Activated naive CD8-positive, alpha-beta T cell treated with anti-CD3 and anti-CD28 coated beads, Interleukin-2, amount 10 ng/mL, durations not matched to agents 7 days and 5 days (primary cell): ENCODE measurements around the gene PDE4B. TPM values are rescaled to one million over a fixed set of nuclear protein-coding genes. Genes with fewer than 3 reads are reported as not detected.
"Not testable (repeated sequence)": the region's sequence is repeated elsewhere in the genome, so short reads cannot be mapped to it uniquely, and the experiment has no call there.

Experiments
- ATAC-seq: fragments of 150-1000 bp; cut with Tn5 transposase; one replicate; pipeline ENCODE4 v1.10.0; 2021; ENCODE audit warnings: low read depth, moderate library complexity
- POLR2A ChIA-PET: fragments of 350-600 bp; sonication (Branson Sonifier 250); formaldehyde crosslinking; loops from one replicate; lab custom pipeline; 2021; ENCODE audit warnings: antibody characterized with exemption; lab: Charles Lee
- DNase-seq: peaks from one replicate; pipeline ENCODE4 v3.0.0; 2021
- H3K27ac Mint-ChIP-seq: one replicate; pipeline ENCODE4 v1.8.0; 2022; ENCODE audit warnings: mild to moderate bottlenecking, mixed read lengths
- H3K27me3 Mint-ChIP-seq: one replicate; pipeline ENCODE4 v1.8.0; 2022; ENCODE audit warnings: mild to moderate bottlenecking, moderate library complexity, mixed read lengths
- H3K36me3 Mint-ChIP-seq: one replicate; pipeline ENCODE4 v1.8.0; 2021; ENCODE audit warnings: mild to moderate bottlenecking, mixed read lengths
- H3K4me1 Mint-ChIP-seq: one replicate; pipeline ENCODE4 v1.8.0; 2021; ENCODE audit warnings: mixed read lengths
- H3K4me3 Mint-ChIP-seq: one replicate; pipeline ENCODE4 v1.8.0; 2022; ENCODE audit warnings: mild to moderate bottlenecking, moderate library complexity, mixed read lengths
- H3K9me3 Mint-ChIP-seq: one replicate; pipeline ENCODE4 v1.8.0; 2021; ENCODE audit warnings: mixed read lengths
- total RNA-seq, 2 experiments: library from RNA; stranded (reverse); gene quantifications; one replicate each; pipeline ENCODE4 v1.2.3, GENCODE V29; 2021

Gene PDE4B
- total RNA-seq, 2 experiments from 2014 or later: 36.1 to 40.0 TPM

DNA sequence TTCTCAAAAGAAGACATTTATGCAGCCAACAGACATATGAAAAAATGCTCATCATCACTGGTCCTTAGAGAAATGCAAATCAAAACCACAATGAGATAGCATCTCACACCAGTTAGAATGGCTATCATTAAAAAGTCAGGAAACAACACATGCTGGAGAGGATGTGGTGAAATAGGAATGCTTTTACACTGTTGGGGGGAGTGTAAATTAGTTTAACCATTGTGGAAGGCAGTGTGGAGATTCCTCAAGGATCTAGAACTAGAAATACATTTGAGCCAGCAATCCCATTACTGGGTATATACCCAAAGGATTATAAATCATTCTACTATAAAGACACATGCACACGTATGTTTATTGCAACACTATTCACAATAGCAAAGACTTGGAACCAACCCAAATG lies 618.8 kb downstream of the PDE4B start:
- ATAC-seq, H3K27me3 Mint-ChIP-seq, H3K27ac Mint-ChIP-seq, POLR2A ChIA-PET, DNase-seq: not testable (repeated sequence)
- H3K4me1 Mint-ChIP-seq: peaks cover 23% of the 10 kb centered on the region
- H3K9me3 Mint-ChIP-seq: peaks cover 31% of the 10 kb centered on the region
- H3K36me3 Mint-ChIP-seq: peaks cover 35% of the 10 kb centered on the region
- peak overlapping the region; percentile 14 for H3K4me3 Mint-ChIP-seq

DNA sequence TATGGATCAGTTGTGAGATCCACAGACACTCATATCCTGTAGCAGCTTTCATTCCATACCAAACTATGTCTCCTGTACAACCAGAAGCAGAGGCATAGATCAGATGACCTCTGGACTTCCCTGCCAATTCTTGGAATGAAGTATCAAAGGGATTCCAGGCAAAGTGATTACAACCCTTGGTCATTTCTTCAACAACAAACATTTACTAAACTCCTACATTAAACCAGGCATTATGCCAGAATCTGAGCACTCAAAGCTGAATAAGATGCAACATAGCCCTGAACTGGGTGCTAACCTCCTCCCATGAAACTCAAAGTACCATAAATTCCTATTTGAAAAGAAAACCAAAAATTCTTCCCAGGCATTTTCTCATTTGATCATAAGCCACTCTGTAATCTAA lies 620.0 kb downstream of the PDE4B start:
- Mint-ChIP-seq H3K27ac (no peak overlapping the region), H3K4me1 (peaks cover 23% of the 10 kb centered on the region), H3K36me3 (peaks cover 35% of the 10 kb centered on the region), H3K27me3 (no peaks in the 10 kb centered on the region), H3K4me3 (no peak overlapping the region), H3K9me3 (peaks cover 33% of the 10 kb centered on the region)
- no peak for ATAC-seq
- POLR2A ChIA-PET: interaction anchor here (0.5 kb wide), 1 partner anchor 144 kb away, joined by 4 read pairs; no protein-coding TSS in a partner anchor
- no peak for DNase-seq

DNA sequence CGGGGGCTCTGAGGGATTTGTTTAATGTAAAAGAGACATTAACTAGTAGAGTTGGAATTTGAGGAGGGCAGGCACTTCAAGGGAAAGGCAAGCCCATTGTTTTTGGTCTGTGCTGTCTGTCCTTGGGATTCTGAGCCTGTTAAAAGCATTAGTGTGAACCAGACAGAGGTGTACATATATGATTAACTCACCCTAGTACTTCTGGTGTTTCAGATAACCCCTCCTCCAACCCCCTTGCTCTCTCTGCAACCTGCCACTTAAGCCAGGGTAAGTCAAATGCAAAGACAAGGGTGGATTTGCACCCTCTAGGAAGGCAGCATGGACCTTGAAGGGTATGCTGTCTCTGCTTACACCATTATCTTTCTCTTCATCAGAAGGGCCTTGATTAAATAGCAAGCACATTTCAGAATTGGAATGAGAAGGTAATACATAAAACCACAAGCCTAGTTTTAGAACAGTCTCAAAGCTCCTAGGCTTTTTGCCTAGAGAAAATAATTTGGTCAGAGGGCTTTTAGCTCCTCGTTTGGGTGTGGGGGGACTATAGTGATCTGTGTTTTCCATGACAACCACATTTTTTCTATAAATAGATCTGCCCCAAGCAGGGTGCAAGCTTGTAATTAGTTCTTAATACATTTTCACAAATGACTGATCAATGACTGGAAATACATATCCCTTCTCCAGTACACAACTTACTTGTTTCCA lies 620.6 kb downstream of the PDE4B start:
- Mint-ChIP-seq H3K27me3 (no peaks in the 10 kb centered on the region), H3K4me1 (peaks cover 23% of the 10 kb centered on the region), H3K27ac (no peak overlapping the region), H3K36me3 (peaks cover 36% of the 10 kb centered on the region), H3K9me3 (peaks cover 38% of the 10 kb centered on the region), H3K4me3 (no peak overlapping the region)
- POLR2A ChIA-PET: interaction anchor here (0.5 kb wide), 1 partner anchor 145 kb away, joined by 4 read pairs; no protein-coding TSS in a partner anchor
- ATAC-seq: no peak
- DNase-seq: no peak

DNA sequence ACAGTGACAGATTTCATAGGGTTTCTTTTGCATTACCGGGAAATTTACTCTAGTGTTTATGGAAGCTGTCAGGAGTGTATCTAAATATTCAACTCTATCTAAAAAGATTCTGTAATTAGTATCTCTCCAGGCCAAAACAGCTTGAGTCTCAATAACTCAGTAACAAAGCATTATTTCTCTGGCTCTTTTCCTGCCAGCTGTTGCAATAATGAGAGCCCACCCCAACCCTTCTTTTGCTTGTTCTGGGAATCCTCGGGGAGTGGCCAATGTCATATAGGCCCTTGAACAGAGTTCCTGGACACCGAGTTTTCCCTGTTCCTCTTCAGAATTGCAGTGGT lies 621.1 kb downstream of the PDE4B start:
- peaks cover 23% of the 10 kb centered on the region for H3K4me1 Mint-ChIP-seq
- DNase-seq (no peak), ATAC-seq (no peak)
- POLR2A ChIA-PET: no interaction called here
- H3K27ac Mint-ChIP-seq: no peak overlapping the region
- H3K36me3 Mint-ChIP-seq: peaks cover 35% of the 10 kb centered on the region
- peaks cover 37% of the 10 kb centered on the region for H3K9me3 Mint-ChIP-seq
- no peak overlapping the region for H3K4me3 Mint-ChIP-seq
- no peaks in the 10 kb centered on the region for H3K27me3 Mint-ChIP-seq

DNA sequence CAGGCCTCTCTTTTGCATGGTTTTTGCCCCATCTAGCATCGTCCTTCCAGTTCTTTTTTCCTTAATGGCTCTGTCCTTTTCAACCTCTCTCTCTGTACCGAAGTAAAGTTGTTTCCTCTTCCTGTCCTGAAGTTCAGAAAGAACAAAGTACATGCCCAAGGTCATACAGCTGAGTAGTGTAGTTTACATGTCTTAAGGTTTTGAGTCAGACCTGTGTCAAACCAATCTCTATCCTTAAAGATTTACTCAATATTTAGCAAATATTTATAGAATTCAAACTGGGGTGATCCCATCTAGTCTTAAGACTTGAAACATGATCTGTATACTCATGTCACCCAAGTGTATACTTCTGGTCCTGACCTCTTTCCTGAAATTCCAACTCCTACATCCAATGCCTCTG lies 622.6 kb downstream of the PDE4B start:
- Mint-ChIP-seq H3K4me1 (peaks cover 23% of the 10 kb centered on the region), H3K4me3 (no peak overlapping the region), H3K27me3 (no peaks in the 10 kb centered on the region), H3K36me3 (peaks cover 34% of the 10 kb centered on the region), H3K27ac (no peak overlapping the region), H3K9me3 (peaks cover 30% of the 10 kb centered on the region)
- DNase-seq: no peak
- POLR2A ChIA-PET: no interaction called here
- no peak for ATAC-seq

DNA sequence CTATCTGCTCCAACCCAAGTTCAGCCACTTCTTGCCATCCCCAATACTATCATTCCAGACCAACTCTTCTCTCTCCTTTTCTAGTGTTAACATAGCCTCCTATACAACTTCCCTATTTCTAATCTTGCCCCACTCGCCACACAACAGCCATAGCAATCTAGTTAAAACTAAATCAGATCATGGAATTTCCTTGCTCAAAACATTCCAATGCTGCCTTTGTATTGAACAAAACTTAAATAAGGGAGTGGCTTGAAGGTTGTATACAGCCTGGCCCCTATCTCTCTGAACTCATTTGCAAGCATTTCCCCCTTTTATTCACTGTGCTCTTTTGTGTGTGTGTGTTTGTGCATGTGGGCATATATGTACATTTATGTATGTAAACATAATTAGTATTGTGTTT lies 623.2 kb downstream of the PDE4B start:
- Mint-ChIP-seq H3K9me3 (peaks cover 29% of the 10 kb centered on the region), H3K27me3 (no peaks in the 10 kb centered on the region), H3K27ac (no peak overlapping the region), H3K36me3 (peaks cover 33% of the 10 kb centered on the region), H3K4me3 (no peak overlapping the region), H3K4me1 (peaks cover 20% of the 10 kb centered on the region)
- ATAC-seq (no peak), DNase-seq (no peak)
- POLR2A ChIA-PET: no interaction called here

DNA sequence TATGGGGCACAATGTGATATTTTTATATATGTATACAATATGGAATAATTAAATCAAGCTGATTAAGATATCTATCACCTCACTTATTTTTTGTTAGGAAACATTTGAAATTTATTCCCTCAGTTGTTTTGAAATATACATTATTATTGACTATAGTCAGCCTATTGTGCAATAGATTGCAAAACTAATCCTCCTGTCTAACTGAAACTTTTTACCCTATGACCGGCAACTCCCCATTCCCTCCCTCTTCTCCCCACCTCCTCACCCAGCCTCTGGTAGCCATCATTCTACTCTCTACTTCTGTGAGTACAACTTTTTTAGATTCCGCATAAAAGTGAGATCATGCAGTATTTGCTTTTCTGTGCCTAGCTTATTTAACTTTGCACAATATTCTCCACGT lies 623.6 kb downstream of the PDE4B start:
- H3K36me3 Mint-ChIP-seq: peaks cover 31% of the 10 kb centered on the region
- POLR2A ChIA-PET: no interaction called here
- H3K4me1 Mint-ChIP-seq: peaks cover 16% of the 10 kb centered on the region
- H3K27ac Mint-ChIP-seq: no peak overlapping the region
- ATAC-seq (no peak), DNase-seq (no peak)
- H3K4me3 Mint-ChIP-seq: no peak overlapping the region
- peaks cover 29% of the 10 kb centered on the region for H3K9me3 Mint-ChIP-seq
- H3K27me3 Mint-ChIP-seq: no peaks in the 10 kb centered on the region

DNA sequence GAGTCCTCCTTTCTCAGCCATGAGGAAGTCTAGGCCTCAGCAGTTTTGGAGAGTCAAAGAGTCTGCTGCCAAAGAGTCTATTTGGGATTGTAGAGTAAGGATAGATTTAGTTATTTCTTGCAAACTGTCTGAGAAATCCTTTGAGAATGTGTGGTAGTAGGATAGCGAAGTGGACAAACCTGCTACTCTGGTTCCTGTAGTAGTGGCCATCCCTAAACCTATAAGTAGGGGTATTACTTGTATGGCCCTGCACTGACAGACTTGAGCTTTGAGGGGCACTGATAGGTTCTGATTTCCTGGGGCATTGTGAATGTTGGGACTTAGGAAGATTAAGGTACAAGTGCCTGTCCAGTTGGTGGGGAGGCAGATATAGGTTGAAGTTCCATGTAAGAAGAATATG lies 625.3 kb downstream of the PDE4B start:
- POLR2A ChIA-PET: no interaction called here
- Mint-ChIP-seq H3K36me3 (peaks cover 24% of the 10 kb centered on the region), H3K9me3 (peaks cover 26% of the 10 kb centered on the region), H3K4me3 (no peak overlapping the region), H3K27me3 (no peaks in the 10 kb centered on the region), H3K4me1 (peaks cover 5% of the 10 kb centered on the region), H3K27ac (no peak overlapping the region)
- ATAC-seq (no peak), DNase-seq (no peak)

DNA sequence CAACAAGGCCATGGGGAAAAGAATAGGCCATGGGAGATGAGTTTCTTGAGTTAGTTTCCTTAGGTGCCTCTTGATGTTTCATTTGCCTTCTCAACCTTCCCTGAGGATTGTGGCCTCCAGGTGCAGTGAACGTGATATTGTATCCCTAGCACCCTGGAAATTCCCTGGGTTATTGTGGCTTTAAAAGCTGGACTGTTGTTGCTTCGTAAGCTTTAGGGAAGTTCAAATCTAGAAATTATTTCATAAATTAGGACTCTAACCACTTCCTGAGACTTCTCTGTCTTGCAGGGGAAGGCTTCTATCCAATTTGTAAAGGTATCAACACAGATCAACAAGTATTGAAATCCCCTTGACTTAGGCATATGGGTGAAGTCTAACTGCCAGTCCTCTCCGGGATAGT lies 627.5 kb downstream of the PDE4B start:
- Mint-ChIP-seq H3K36me3 (peaks cover 24% of the 10 kb centered on the region), H3K9me3 (peaks cover 26% of the 10 kb centered on the region)
- POLR2A ChIA-PET, H3K27me3 Mint-ChIP-seq, H3K4me3 Mint-ChIP-seq, DNase-seq, H3K27ac Mint-ChIP-seq, H3K4me1 Mint-ChIP-seq, ATAC-seq: not testable (repeated sequence)

DNA sequence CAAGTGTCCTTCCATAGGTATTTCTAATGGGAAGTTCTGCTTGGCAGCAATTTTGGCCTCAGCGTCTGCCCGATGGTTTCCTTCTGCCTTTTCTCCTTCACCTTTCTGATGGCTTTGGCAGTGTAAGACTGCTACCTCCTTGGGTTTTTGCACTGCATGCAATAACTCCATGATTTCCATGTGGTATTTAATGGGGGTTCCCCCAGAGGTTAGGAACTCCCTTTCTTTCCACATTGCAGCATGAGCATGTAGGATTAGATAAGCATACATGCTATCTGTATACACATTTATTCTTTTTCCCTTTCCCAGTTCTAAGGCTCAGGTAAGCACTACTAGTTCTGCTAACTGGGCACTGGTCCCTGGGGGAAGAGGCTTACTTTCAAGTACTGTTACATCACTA lies 628.2 kb downstream of the PDE4B start:
- H3K4me1 Mint-ChIP-seq, H3K27me3 Mint-ChIP-seq, H3K4me3 Mint-ChIP-seq, POLR2A ChIA-PET, ATAC-seq, H3K27ac Mint-ChIP-seq, DNase-seq: not testable (repeated sequence)
- H3K9me3 Mint-ChIP-seq: peaks cover 23% of the 10 kb centered on the region
- peaks cover 20% of the 10 kb centered on the region for H3K36me3 Mint-ChIP-seq

DNA sequence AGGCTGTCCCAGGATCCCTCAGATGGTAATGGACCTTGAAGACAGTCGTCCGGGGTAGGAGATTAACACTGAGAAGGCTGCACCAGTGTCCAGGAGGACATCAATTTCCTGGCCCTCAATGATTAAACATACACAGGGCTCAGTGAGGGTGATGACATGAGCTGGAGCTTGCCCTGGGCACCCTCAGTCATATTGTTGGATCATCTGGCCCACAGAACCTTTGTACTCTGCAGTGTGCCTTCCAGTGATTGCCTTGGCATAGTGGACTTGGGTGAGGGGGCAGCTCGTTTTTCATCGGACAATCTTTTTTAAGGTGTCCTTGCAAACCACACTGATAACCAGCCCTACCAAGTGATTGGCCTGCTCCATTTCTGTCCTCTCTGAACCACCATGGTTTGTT lies 630.1 kb downstream of the PDE4B start:
- Mint-ChIP-seq H3K27me3 (no peaks in the 10 kb centered on the region), H3K4me1 (peaks cover 9% of the 10 kb centered on the region), H3K27ac (no peak overlapping the region), H3K36me3 (peaks cover 17% of the 10 kb centered on the region), H3K4me3 (no peak overlapping the region), H3K9me3 (peaks cover 17% of the 10 kb centered on the region)
- DNase-seq (no peak), ATAC-seq (no peak)
- POLR2A ChIA-PET: no interaction called here
